Stimulated activated naive CD8-positive, alpha-beta T cell treated with anti-CD3 and anti-CD28 coated beads, Interleukin-15, Interleukin-2, amounts not matched to agents 100 U/mL and 50 U/mL, for 24 hours (primary cell): Measurements from ENCODE around the gene GAS2L2.

Source experiments
- ATAC-seq: fragments of 150-1000 bp; cut with Tn5 transposase; one replicate; pipeline ENCODE4 v1.10.0; 2021
- DNase-seq: peaks from one replicate; pipeline ENCODE4 v3.0.0; 2021

The GAS2L2 gene

DNA sequence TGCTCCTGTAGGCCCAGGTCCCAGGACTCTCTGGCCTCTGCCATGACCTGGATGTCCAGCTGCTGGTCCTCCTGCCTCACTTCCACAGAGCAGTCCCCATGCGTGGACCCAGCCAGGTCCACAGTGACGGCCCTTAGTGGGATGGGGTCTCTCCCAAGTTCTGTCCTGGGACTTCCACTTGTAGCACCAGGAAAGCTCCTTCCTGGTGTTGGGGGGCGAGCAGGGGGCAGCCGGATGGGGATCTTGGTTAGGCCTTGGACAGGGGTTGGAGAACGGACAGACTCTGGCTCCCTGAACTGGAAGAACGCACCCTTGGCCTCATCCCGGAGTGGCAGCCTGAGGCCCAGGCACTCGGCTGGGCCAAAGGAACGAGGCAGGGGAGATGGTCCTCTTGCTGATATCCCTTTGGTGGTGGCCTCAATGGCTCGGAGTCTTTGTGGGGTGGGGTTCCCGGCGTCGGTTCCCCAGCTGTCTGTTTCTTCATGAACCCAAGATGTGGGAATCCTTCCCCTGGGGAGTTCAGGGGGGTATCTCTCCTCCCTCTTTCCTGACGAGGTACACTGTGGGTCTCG is 7.2 kb downstream of the GAS2L2 start:
- no peak for DNase-seq
- no peak for ATAC-seq

DNA sequence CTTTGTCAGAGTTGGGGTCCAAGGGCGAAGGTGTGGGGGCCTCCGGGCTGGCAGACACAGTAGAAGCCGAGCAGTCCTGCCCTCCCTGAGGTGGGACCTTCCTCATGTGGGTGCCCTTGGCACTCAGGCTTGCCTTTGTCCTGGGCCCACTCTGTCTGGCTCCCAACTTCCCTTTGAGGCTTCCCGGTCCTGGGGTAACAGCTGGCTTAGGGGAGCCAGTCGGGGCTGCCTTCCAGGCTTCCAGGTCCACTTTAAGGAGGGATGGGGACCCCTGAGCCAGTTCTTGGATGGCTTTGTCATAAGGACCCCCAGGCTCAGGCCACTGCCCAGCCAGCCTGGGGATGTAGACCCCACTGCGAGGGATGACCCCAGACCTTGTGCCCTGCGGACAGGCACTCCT is 7.8 kb downstream of the GAS2L2 start:
- ATAC-seq: no peak
- no peak for DNase-seq

DNA sequence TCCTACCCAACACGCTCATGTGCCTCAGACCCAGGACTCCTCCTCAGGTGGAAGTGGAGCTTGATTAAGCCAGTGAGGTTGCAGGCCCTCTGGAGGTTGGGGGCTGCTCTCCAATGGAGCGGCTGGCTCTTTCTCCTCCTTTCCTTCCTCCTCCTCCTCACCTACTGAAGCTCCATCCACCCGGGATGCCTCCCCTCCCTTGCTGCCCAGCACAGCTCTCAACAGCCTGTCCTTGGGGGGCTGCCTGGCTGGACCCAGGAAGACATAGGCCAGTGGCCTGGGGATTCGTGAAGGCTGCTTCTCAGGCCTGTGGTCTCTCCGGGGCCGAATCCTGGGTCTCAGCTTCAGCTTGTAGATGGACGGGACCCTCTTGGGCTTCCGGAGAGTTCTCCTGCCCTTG is 8.2 kb downstream of the GAS2L2 start:
- no peak for DNase-seq
- ATAC-seq: no peak

DNA sequence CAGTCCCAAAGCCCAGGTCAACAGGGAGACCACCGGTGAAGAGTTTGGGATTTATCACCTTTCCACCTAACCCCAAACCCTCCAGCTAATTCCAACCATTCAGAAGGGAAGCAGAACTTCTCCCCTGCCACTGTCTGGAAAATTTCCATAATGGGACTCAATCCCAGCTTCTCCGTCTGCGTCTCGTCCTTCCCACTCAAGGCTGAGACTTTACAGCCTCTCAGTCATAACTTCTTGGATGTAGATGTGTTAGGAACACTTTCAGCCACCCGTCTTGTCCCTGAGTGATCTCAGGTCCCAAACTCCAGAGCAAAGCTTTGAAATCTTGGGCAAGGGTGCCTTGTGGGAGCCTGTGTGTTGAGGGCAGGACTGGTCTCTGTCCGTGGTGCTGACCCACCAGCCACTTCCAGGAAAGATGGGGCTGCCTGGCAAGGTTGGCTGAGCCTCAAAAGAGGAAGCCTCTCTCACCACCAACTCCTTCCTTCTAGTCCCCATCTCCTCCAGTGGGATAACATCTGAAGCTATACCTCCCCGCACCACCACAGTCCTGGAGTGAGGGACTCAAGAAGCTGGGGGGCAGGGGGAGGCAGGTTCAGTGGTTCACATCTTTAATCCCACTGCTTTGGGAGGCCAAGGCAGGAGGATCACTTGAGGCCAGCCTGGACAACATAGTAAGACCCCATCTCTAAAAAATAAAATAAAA is 9.3 kb downstream of the GAS2L2 start:
- peak; percentile 39 for DNase-seq
- no peak for ATAC-seq

DNA sequence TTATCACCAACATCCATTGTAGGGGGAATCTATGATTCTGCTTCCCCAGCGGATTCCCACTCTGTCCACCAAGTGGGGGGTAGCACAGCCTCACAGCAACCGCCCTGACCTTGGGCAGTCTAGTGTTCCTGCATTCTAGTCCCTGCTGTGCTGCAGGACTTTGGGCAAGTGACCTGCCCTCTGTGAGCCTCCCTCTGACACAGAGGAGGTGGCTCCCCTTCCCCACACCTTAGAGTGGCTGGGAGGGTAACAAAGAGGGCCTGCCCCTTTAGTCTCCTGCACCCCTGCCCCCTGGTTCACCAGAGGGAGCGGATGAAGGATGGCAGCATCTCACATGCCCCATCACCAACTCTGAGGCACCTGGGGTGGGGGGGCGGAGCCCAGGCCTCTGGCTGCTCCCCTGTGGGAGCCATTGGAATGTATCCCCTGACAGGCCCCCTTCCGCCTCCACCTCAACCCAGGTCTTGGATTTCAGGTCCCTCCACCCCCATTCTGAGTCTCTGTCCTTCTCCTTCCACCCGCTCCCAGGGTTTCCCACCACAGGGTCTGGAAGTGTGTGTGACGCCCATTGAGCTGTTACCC is 10.1 kb downstream of the GAS2L2 start:
- ATAC-seq: no peak
- DNase-seq: no peak

DNA sequence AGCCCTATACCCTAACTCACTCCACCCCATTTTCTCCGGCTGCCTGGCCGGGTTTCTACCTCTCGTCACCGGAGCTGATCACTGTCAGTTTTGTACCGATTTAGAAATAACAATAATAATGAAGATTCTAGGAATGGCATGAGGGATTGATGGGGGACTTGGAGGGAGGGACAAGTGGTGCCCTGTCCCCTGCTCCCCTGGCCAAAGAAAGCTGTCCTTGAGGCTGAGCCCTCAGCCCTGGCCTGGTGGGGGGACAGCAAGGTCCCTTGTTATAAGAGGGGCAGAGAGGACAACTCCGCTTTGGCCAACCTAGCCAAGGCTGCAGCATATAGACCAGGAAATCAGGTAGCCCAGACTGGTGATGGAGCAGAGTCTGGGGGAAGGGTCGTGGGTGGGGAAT is 10.5 kb downstream of the GAS2L2 start:
- ATAC-seq: no peak

DNA sequence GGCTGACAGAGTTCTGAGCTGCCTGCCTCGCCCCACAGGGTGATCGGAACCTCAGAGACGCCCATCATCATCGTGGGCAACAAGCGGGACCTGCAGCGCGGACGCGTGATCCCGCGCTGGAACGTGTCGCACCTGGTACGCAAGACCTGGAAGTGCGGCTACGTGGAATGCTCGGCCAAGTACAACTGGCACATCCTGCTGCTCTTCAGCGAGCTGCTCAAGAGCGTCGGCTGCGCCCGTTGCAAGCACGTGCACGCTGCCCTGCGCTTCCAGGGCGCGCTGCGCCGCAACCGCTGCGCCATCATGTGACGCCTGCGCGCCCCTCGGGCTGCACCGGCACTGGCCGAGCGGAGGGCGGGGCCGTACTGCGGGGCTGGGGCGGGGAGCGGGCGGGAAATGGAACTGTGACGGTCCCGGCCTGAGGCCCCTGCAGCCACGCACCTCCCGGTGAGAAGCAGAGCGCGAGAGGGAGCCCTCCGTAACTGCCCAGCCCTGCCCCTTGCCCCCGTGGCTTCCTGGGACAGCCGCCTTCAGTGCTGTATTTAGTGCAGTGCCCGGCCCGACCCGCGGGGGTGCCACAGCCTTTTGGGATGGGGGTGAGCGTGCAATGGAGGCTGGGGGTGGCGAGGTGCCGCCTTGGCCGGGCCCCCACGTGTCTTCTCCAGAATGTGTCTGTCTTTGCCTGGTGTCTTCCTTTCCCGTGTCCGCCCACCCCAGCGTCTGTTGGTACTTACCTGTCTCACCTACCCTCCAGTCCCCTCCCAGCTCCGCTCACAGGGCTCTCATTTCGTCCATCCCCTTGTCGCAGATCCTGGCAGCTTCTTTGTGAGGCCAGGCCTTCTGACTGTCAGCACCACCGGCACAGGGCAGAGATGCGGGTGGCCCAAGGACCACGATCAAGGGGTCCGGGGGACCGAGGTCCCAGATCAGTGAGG is 11.8 kb downstream of the GAS2L2 start:
- ATAC-seq (peak; percentile 24), DNase-seq (peak; percentile 32)

More for the DNA sequence above, 10.5 kb downstream of the GAS2L2 start:
- DNase-seq: no peak

DNA sequence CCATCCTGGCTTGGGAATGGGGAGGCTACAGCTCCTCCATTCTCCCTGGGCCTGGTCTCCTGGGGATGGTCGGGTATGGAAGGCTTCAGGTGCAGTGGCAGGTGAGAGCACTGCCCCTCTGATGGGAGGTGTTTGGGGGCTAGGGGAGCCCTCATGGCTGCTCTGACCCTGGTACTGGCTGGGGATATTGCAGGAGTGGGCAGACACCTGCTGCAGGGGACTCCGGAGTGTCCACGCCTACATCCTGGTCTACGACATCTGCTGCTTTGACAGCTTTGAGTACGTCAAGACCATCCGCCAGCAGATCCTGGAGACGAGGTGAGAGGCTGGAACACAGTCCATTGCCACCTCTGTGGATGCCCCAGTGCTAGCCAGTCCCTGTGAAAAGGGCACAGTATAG is 12.8 kb downstream of the GAS2L2 start:
- no peak for DNase-seq
- no peak for ATAC-seq

DNA sequence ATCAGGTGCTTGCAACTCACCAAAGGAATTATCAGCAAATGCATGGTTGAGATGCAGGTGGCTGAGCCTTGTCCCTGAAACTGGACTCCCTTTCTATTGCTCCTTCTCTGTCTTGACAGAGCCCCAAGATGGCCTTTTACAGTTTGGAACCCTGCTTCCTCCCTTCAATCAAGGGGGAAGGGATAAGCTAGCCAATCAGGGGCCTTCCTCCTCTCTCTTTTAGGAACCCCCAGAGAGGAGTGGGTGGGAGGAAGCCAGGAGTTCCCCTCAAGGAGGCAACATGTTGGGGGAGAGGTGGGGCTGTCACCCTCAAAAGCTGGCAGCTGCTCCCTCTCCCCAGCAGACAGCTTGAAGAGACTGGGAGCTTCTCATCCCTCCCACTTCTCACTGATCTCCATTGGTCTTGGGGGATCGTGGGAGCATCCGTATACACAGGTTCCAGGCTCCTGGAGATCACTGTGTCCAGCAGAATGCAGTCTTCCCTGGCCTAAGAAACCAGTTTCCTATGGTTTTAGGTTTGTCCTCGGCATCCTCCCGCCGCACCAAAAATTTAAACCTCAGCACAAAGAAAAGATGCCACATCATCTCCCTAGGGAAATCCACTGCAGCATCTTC is 14.4 kb downstream of the GAS2L2 start:
- ATAC-seq (no peak), DNase-seq (no peak)

DNA sequence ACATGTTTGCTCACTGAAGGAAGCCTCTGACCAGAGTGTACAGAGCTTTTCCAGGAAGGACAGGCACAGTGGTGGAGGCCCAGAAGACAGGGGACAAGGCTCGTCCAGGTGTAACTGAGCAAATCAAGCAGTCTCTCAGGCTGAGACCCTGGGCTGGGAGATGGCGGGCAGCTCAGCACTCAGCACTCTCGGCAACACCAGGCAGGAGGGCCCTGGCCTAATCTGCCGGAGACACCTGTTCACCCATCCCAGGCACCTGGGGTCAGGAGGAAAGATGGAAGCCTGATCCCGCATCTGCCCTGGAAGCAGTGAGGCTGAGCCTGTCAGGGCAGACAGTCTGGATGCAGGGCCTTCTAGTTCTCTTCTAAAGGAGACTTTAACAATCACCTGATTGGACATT is 16.8 kb downstream of the GAS2L2 start:
- DNase-seq: no peak

DNA sequence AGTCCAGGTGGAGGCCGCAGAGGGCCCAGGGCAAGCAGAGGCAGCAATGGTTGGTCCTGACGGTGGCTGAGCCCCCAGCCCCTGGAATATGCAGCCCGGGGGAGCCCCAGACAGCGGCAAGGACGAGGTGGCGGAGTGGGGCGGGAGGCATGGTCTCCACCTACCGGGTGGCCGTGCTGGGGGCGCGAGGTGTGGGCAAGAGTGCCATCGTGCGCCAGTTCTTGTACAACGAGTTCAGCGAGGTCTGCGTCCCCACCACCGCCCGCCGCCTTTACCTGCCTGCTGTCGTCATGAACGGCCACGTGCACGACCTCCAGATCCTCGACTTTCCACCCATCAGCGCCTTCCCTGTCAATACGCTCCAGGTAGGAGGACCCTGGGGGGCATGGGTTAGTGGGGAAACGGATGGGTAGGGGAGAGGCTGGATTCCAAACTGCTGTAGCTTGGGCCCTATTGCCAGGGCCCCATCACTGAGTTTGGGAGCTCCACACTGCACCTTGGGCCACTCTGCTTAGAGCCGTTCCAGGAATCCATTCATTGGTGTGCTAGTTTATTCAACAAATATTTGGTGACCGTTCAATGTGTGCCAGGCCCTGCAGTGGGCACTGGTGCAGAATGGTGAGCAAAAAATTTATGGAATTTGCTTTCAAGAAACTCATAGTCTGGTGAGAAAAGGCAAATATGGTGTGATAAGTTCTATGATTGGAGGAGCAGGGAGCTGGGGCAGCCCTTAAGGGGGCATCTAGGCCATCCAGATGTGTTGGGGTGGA is 17.8 kb downstream of the GAS2L2 start:
- ATAC-seq: no peak
- no peak for DNase-seq

More for the DNA sequence above, 16.8 kb downstream of the GAS2L2 start:
- ATAC-seq: no peak

DNA sequence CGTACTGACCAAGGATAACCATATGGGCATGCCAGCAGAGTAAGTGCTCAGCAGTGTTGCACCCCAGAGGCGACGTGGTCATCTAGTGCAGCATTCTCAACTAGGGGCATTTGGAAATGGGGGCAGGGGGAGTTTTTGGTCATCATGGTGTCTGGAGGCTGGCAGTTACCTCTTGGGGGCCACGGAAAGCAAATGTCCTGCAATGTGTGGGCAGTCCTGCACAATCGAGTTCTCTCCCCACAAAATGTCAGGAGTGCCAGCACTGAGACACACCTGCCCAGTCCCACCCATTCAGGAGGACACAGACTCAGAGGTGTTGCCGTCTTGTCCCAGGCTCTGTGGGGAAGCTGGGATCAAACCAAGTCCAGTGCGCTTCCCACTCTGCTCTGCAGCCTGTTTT is 18.6 kb downstream of the GAS2L2 start:
- DNase-seq (no peak), ATAC-seq (no peak)

DNA sequence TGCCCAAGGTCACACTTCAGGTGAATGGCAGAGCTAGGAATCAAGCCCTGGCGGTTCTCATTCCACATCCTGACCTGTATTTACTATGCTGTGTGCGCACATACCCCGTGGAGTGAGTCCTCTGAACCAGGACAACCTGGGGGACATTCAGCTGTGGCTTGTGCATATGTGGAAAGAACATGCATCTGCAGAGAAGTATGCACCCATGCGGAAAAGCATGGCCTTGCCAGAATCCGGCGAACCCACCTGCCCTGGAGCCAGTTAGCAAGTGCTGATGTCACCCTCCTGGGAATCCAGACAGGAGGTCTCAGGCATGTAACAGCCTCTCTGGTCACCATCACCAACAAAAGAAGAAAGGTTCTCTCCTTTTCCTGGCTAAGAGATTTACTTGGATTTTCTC is 19.7 kb downstream of the GAS2L2 start:
- ATAC-seq: no peak
- no peak for DNase-seq

DNA sequence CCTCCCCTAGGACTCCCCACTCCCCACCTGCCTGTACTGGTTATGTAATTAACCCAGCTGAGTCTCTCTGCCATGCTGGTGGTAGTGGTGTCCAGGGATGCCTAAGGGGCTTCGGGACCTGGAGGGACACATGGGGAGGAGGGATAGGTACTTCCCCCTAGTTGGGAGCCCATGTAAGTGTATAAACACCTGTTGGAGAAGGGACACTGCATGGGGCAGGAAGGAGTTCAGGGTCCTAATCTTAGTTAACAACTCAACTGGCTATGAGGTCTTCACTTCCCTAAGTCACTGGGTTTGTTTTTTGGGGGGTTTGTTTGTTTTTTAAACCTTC is 20.3 kb downstream of the GAS2L2 start:
- no peak for ATAC-seq
- DNase-seq: no peak

DNA sequence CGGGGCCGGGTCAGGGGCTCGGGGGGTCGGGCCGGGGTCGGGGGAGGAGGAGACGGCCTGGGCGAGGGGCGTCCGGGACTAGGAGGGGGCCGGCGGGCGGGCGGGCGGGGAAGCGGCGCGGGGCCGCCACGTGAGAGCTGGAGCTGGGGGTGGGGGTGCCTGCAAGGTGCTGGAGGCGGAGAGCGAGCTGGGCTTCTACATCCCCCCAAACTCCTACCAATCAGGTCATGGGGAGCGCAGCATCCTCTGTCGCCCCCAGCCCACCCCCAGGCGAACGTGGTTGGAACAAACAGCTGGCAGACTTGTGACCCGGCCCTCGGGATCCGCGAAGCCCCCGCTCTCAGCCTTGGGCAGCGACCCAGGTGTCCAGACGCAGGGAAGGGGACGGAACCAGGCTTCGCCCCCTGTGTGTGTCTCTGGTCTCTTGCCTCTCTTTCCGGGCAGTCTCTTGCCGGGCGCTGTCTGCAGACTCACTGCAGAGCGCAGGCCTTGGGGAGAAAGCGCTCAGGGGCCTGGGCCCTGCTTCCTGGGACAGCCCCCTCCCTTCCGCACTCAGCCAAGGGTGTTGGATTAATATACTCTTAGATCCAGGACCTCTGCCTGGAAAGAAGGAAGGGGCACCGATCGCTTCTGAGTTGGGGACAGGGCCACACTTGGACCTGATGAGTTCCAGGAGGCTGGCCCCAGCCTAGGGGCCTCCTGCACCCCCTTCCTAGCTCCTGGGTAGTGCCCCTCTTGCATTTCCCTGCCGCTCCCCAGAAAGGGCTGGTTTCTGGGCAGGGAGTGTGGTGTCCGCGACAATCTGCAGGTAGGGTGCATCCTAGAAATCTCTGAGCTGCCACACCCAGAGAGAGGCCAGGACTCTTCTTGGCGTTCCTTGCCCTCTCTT is 20.9 kb downstream of the GAS2L2 start:
- ATAC-seq (no peak), DNase-seq (no peak)

DNA sequence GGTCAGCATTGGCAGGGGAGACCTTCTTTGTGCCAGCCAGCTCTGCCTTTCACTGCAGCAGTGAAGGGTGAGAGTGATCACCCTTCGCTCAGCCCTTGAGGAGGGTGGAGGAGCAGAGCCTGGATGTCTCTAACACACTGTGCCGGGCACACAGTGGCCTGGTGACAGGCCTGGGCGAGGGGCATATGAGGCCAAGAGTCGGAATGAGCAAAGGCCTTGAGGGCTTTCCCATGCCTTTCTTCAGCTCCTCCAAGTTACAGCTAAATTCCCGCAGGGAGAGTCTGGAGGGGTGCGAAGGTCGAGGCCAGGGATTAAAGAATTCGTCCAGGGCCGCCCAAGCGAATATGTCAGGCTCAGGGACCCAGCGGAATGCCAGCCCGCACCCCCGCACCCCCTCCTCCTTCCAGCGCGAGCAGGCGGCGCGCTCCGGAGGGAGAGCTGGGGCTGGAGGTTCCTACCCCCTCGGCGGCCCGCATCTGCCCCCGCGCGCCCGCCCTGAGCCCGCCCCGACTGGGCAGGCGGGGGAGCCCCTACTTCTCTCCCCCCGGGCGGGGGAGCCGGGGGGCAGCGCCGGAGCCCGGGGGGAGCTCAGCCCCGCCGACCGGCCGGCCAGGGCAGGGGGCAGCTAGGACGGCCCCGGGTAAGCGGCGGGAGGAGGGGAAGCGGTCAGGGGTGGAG is 21.7 kb downstream of the GAS2L2 start, which contains the start of gene RASL10B:
Gene RASL10B, plus strand, starts transcription at position 401 of the 678 bp plus-strand sequence. CDS start 3,546 bp downstream, outside the sequence.
- peak; percentile 74 for ATAC-seq
- DNase-seq: peak; percentile 69

DNA sequence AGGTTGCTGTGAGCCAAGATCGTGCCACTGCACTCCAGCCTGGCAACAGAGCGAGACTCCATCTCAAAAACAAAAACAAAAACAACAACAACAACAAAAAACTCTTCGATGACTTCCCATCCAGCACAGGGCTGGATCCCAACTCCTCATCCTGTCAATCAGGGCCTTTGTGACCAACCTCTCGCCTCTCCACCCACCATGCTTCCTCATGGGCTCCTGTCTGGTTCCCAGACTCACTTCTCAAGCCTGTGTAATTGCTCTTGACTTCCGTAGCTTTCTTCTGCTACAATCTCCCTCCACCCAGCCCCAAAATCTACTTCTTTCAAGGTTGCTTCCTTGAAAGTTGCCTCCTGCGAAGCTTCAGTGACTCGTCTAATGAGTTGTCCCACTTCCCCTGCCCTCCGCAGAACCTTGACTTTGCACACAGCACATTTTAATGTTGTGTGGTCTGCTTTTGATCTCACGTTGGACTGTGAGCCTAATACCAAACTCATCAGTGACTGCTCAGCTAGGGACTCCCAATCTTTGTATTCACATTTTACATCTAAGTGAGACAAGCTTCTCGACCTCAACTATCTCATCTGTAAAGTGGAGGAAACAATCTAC is 22.5 kb downstream of the GAS2L2 start:
- ATAC-seq (no peak), DNase-seq (no peak)

DNA sequence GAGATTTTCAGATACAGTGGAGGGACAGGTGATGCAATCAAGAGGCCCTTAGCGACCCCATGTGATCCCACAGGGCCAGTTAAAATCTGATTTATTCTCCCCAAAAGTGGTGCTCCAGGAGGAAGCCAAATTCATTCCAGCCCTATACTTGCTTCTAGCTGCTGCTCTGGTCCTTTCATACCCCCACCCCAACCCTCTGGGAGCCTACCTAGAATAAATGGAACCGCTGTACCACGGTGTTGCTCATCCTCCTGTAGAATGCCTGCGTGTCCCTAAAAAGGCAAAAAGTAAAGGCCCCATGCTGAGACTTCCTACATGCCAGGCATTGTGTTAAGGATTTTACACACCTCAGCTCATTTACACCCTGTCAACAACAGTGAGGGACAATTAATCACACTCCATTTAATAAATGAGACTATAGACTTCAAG is 23.6 kb downstream of the GAS2L2 start:
- ATAC-seq (no peak), DNase-seq (no peak)

DNA sequence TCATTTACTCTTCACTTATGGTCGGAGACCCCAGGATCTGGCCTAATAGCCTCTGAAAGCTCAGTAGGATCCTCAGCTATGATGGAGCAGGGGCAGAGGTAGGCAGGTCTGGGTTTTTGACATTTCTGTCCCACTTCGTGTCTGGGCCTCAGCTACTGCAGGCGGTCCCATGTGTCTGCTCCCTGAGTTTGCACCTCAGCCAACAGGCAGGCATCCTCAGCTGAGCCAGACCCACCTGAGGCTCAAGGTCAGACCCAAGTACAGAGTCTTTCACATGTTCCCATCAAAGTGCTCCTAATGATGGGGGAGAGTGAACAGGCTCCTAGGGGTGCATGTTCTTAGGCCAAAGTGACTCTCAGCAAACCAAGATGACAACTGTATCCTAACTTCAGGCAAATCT is 24.5 kb downstream of the GAS2L2 start:
- no peak for ATAC-seq
- no peak for DNase-seq
